Stimulated activated memory B cell treated with anti-CD40 and anti-IgM and Interleukin-4, amounts not matched to agents 10 μg/mL and 1 μg/mL and 100 μg/mL, for 72 hours (primary cell): ENCODE measurements around the gene OR10A5.

Source experiments
- ATAC-seq: fragments of 150-1000 bp; cut with Tn5 transposase; 2 replicates; pipeline ENCODE4 v1.10.0; 2021
- H3K27ac Mint-ChIP-seq: one replicate; pipeline ENCODE4 v1.8.0; 2022; ENCODE audit warnings: mild to moderate bottlenecking, mixed read lengths
- H3K27me3 Mint-ChIP-seq: one replicate; pipeline ENCODE4 v1.8.0; 2022; ENCODE audit warnings: mixed read lengths
- H3K36me3 Mint-ChIP-seq: one replicate; pipeline ENCODE4 v1.8.0; 2022; ENCODE audit warnings: mixed read lengths
- H3K4me1 Mint-ChIP-seq: one replicate; pipeline ENCODE4 v1.8.0; 2022; ENCODE audit warnings: mixed read lengths
- H3K4me3 Mint-ChIP-seq: one replicate; pipeline ENCODE4 v1.8.0; 2022; ENCODE audit warnings: mild to moderate bottlenecking, moderate library complexity, mixed read lengths
- H3K9me3 Mint-ChIP-seq: one replicate; pipeline ENCODE4 v1.8.0; 2022; ENCODE audit warnings: mixed read lengths

The OR10A5 gene

DNA sequence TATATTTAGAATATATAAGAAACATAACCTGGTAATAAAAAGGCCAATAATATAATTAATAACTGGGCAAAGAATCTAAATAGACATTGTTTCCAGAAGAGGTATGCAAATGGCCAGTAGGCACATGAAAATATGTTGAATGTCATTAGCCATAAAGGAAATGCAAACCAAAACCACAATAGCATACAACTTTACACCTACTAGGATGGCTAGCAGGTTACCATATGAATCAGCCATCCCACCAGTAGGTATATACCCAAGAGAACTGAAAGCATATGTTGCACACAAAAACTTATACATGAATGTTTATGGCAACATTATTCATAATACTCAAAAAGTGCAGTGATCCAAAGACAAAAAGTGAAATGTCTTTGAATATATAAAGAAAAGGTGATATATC is 49.5 kb downstream of the OR10A5 start:
- H3K4me3 Mint-ChIP-seq = no peak overlapping the region
- no peak overlapping the region for H3K27ac Mint-ChIP-seq
- peak; percentile 64 for ATAC-seq
- H3K9me3 Mint-ChIP-seq = no peaks in the 10 kb centered on the region
- H3K27me3 Mint-ChIP-seq = peaks cover 22% of the 10 kb centered on the region
- peaks cover 5% of the 10 kb centered on the region for H3K4me1 Mint-ChIP-seq
- no peaks in the 10 kb centered on the region for H3K36me3 Mint-ChIP-seq
